H4 (cell line): Measurements from ENCODE around the gene ADGRB2. TPM values are rescaled to one million over a fixed set of nuclear protein-coding genes. Genes with fewer than 3 reads are reported as not detected.

Experiments used
- DNase-seq: peaks from one replicate; pipeline ENCODE4 v3.0.0-alpha.2; 2015; ENCODE audit warnings: low spot score
- total RNA-seq: library from RNA; depleted of rRNA; stranded (reverse); fragments of >200 nt; shearing (Covaris generic); gene quantifications from 2 replicates; pipeline ENCODE4 v1.2.3, GENCODE V29; 2014

The ADGRB2 gene
- total RNA-seq, 1 experiment from 2014 or later: 3.5 TPM

GRCh38 chr1:31749785-31750735, 14.1 kb downstream of the ADGRB2 start:
- DNase-seq: no peak

GRCh38 chr1:31748365-31748764, 15.8 kb downstream of the ADGRB2 start:
- no peak for DNase-seq

GRCh38 chr1:31747304-31747703, 16.8 kb downstream of the ADGRB2 start:
- DNase-seq: no peak

DNA sequence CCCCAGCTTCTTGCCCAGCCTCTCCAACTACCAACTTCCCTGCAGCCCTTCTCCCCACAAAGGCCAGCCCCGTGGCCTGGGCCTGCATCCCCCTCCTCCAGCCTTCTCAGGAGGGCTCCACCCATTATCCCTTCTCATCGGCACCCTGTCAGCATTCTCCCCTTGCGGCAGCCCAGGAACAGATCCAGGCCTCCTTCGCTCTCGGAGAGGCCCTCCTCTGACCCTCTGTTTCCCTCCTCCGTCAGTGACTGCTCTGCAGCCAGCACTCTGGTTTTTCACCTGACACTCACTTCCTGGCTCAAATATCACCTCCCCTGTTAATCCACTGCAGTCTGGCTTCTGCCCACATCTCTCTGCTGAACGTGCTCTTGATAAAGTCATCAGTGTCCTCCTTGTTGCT, 17.5 kb downstream of the ADGRB2 start:
- no peak for DNase-seq

DNA sequence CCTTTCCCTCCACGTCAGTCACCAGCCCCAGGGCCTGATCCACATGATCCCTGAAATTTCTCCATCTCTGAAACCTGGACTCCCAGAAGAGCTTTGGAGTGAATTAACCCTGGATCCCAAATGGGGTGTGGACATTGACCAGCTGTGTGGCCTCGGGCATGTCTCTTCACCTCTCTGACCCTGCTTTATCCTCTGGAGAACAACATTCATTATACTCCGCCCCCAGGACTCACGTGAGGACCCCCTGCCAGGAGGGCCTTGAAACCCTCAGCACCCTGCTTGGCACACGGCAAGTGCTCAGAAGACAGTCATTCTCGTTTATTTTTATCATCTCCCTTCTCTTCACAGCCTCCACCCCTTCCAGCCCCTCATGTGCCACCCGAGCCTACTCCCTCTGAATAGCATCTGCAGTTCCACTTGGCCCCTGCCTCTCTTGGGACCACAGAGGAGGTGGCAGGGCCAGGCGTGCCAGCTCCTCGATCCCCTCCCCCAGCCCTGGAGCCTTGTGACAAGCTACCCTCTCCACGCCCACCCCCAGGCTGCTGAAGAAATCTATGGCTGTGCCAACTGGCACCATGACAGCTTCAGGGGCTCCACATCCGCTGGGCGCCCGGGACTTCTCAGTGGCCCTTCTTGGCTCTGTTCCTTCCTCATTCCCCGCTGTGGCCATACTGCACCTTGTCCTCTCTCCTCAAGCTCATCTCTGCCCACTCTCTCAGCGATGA, 18.0 kb downstream of the ADGRB2 start:
- DNase-seq: peak; percentile 23

GRCh38 chr1:31745096-31745945, 18.8 kb downstream of the ADGRB2 start:
- DNase-seq: peak; percentile 33

DNA sequence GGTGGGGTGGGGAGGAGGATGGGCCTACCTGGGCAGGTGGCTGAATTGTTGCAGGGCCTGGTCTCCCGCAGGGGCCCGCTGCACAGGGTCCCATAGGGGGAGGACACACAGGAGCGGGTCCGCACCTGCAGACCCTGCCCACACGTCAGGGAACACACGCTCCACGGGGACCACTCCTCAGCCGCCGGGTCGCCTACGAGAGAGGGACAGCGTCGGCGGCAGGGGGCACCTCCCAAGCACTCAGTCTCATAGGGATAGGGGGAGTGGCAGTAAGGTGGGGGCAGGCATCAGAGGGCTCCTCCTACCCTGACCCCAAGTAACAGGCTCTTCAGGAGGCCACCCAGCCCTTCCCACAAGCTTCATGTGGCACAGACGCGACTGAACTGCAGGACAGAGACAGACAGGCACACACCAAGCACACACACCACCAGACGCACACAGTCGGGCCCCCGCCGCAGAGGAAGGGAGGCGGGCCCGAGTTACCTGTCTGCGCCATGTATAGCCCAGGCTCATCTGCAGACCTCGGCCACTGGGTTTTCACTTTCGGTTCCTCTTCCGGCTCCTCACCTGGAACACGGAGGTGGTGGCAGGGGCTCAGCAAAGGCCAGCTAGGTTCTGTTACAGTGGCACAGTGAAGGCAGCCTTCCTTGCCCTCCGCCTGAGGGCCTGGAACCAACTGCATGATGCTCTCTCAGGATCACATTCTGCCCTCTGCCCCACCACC, 19.8 kb downstream of the ADGRB2 start:
- DNase-seq: no peak

GRCh38 chr1:31742462-31743212, 21.5 kb downstream of the ADGRB2 start:
- no peak for DNase-seq

DNA sequence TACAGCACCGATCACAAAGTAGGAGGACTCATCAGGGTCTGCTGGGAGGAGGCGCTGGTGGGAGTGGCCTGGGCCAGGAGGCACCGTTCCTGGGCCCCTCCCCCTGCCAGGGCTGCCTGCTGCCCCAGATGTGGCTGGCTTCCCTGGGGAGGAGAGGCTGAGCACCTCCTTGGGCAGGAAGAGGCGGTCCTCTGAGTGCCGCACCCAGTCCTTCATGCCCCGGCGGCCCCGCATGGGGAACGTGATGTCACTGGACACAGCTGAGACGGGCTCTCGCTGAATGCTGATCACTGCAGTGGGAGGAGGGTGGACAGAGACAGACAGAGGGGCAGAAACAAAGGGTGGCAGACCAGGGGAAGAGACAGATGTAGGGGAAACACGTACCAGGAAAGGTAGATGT, 24.8 kb downstream of the ADGRB2 start:
- no peak for DNase-seq

DNA sequence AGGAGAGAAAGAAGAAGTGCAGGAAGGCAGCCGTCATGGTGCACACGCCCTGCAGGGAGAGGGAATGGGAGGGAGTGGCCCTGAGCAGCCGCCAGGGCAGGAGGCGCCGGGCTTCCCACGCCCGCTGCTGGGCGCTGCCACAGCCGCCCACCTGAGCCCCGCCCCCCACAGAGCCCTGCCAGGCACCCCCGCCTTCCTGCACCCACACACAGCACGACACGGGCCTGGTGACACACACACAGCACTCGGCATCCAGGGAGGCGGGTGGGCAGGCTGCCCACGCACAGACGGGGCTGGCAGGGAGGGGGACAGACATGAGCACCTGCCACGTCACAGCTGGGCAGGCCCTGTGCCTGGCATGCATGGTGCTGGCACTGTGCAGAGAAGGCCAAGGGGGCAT, 27.5 kb downstream of the ADGRB2 start:
- DNase-seq: no peak

GRCh38 chr1:31735571-31735970, 28.6 kb downstream of the ADGRB2 start:
- DNase-seq: no peak

DNA sequence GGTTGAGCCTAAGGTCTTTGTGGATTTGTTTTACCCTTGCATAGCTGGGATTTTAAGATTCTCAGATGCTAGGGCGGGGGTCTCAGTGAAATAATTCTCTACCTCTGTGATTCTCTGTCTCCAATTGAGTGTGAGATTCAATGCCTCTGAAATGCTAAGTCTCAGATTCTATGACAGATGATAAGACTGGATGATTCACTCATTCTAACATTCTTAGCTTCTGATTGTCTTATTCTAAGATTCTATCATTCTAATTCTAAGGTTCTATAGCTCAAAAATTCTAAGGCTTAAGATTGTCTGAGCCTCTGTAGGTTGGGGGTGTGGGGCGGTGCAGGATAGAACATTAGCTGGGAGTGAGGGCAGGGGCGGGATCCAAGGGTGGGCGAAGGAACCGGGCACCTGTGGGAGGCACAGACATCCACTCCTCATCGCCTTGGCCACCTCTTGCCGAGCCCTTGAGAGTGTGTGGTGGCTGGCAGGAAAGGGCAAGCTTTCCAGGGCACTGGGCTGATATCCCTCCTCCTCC, 29.5 kb downstream of the ADGRB2 start:
- DNase-seq: no peak

DNA sequence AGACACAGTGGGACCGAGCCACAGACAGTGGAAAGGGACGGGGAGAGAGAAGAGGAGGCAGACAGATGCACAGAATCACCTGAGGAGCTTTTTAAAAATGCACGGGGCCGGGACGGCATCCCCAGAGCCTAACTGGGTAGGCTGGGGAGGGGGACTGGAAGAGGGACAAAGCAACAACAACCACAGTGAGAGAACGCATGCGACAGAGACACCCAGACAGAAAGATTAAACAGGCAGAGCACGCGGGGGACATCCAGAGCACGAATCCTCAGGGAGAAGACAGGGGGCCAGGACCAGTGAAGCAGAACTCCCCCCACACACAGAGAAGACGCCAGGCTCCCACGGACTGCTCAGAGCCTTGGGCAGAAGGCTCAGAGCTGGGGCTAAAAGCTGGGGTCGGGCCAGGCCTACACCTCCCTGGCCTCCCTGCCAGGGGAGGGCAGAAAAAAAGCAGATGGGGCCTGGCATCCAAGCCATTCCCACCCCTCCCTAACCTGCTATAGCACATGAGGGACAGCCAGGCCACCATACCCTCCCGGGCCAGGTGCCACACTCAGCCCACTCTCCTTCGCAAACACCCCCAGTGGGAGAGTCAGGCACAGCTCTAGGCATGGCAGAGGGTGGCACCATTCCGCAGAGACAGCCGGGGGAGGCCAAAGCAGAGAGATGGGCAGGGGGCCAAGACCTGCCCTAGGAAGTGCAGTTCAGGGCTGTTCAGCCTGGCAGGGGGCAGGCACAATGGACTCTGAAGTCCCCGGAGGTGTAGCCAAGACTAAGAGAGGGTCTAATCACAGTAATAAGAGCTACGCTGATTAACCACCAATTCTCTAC, 30.5 kb downstream of the ADGRB2 start:
- no peak for DNase-seq

DNA sequence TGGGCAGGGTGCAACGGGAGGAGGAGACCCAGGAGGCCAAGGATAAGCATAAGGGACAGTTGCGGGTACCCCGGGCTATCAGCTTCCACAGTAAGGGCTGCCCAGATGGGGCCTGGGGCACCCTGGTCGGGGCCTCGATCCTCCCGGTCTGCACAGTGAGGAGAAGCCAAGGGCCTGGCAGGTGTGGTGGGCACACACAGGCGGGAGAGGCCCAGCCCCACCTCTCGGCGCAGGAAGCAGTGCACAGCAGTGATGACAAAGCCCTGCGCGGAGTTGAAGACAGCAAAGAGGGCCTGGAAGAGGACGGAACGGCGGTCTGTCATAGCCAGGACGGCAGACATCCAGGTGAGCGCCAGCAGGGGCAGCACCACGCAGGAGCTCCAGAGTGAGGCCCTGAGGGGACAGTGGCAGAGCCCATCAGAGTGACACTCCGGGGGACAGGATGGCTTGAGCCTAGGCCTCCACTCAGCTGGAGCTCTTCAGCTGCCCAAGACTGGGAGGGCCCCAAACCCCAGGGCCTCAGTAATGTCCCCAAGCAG, 31.3 kb downstream of the ADGRB2 start:
- no peak for DNase-seq

DNA sequence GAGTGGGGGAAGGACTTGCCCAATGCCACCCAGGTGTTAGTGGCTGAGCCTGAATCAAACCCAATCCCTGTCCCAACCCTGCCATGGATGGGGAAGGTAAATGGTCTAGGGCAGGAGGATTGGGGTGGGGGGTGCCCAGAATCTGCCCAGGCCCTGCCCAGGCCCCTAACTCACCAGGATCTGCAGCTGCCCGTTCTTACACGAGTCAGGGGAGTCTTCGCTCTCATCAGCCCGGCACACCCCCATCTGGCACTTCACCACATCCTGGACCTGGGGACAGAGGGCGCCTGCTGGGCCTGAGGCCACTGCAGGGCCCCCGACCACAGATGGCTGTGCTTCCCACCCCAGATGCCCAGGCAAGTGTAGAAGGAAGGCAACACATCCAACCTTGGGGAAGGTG, 31.8 kb downstream of the ADGRB2 start:
- DNase-seq: no peak

GRCh38 chr1:31731049-31731565, 33.0 kb downstream of the ADGRB2 start:
- DNase-seq: no peak

DNA sequence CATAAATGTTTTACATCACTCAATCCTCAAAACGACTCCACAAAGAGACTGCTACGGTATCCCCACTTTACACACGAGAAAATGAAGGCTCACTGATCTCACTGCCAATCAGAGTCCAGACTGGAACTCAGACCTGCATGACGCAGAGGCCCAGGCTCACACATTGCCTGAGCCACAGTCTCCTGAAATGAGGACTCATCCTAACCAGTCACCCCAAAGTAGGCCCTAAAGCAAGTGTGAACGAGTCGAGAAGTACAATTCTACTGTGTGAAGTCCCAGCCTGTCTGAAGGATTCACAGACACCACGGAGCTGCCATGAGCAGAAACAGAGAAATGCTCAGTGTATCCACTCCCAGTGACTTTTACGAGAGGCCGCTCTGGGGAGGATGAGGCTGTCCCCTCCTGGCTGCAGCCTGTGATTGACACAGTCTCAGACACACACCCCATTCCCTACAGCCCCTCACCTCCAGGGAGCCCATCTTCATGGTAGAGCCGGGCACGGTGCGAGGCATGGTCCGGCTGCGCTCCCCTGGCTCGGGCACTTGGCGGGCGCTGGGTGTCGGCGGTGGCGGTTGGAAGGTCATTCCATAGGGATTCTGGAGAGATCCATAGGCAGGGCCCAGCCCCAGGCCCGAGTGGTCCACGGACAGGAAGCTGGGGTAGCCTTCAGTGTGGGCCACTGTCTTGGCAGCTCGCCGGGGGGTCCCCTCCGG, 33.6 kb downstream of the ADGRB2 start:
- DNase-seq: no peak

GRCh38 chr1:31727849-31728248, 36.3 kb downstream of the ADGRB2 start:
- no peak for DNase-seq
